GM21447 (cell line): ENCODE measurements around the gene TMEM178B.

Experiments used
- ATAC-seq: cut with Tn5 transposase; IDR thresholded peaks from one replicate; pipeline ENCODE4 v1.9.1; 2021; ENCODE audit not compliant: unreplicated experiment

The TMEM178B gene

DNA sequence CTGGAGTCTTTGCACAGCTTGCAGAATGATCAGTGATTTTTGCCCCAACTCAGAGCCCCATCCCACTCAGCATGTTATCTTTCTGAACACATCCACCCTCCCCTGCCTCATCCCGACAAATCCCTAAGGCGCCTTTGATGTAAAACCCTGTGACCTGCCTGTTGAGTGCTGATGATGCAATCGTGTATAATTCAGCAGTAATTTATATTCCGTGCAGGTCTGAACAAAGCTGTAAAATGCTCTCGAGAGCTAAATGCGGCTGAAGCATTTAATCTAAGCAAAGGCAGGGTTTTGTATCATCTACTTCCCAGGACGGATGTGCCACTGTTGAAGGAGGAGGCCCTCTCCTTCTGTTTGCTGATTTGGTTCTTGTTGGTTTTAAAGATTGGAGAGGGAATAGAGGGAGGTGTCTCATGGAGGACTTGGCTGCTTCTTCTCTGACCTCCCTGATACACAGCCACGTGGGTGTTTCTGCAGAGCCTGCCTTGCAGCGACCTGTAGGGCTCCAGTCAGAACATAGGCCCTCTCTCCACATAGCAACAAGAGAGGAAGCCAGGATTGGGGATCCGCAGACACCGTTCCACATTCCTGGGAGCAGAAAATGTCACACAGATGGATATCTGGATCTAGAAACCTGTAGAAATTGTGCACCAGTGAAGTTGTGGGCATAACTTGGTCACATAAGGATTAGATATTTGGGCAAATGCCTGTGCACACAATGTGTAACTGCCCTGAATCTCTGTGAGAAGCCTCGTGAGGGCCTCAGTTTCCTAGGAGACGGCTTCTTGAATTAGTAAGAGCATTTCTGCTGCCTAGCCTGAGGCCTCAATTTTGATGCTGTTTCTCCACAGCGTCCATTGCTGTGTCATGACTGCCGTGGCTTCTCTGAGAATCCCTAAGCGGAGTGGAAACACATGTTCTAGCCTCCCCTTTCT lies 387.2 kb downstream of the TMEM178B start:
- ATAC-seq = no peak

DNA sequence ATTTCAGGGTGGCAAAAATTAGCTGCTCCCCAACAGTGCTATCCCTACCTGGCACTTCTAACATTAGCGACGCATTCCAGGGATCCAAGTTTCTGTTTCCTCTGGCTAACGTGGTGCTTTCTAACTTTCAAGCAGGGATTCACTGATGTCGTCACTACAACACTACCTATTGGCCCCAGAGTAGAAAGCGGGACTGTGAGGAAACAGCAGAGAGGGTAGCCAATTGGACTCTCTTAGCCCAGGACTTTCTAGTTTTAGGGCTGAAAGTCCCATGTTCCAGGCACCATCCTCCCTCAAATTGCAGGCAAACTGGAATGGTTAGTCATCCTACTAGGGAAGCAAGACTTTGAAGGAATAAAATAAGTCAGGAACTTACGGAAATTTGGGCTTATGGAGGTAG lies 388.1 kb downstream of the TMEM178B start:
- ATAC-seq = no peak

DNA sequence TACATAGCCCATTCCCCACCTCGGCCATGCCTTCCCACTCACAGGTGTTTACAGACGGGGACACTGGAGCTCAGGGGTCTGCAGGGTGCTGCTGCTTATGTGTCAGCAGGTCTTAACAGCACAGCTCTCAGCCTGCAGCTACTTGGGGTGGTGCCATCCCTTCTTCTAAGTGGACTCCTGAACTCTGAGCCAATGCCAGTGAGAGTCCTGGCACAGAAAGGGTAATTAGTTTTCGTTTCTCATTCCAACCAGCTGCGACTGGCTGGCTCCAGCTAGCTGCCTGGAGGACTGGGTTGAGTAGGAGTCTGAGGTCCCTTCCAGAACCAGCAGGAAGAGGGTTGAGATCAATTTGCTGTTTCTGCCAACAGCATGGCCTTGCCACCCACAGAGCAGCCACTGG lies 389.1 kb downstream of the TMEM178B start:
- ATAC-seq = no peak

DNA sequence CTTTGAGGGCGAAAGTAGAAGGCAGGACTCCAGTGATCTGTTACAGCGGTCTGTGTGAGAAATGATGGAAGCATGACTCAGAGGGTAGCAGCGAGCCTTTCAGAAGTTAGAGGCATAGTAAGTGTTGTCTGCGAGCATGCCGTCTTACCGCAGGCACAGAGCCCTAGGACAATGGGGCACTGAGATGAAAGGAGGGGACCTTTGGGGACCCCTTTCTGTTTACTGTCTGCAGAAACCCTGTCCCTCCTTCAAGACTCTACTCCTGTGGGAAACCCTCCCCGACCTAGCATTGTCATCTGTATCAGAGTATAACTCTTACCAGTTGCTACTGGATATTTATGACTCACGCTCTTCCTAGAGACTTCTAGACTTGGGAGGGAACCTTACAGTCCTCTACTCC lies 390.1 kb downstream of the TMEM178B start:
- ATAC-seq = no peak

DNA sequence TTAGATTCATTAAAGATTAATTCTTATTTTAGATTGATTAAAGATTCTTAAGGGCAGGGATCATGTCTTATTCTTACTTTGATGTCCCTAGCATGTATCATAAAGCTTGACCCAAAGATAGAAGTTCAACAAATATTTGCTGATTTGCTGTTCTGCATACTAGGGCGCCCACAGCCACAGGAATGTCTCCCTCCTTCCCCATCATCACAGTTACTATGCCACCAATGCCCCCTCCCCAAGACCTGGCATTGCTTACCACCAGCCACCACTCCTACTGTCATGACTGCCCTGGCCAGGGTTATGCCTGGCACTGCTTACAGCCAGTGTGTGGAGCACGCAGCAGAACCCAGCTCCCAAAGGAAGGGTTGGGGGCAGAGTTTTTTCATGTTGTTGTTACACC lies 390.7 kb downstream of the TMEM178B start:
- ATAC-seq = no peak

DNA sequence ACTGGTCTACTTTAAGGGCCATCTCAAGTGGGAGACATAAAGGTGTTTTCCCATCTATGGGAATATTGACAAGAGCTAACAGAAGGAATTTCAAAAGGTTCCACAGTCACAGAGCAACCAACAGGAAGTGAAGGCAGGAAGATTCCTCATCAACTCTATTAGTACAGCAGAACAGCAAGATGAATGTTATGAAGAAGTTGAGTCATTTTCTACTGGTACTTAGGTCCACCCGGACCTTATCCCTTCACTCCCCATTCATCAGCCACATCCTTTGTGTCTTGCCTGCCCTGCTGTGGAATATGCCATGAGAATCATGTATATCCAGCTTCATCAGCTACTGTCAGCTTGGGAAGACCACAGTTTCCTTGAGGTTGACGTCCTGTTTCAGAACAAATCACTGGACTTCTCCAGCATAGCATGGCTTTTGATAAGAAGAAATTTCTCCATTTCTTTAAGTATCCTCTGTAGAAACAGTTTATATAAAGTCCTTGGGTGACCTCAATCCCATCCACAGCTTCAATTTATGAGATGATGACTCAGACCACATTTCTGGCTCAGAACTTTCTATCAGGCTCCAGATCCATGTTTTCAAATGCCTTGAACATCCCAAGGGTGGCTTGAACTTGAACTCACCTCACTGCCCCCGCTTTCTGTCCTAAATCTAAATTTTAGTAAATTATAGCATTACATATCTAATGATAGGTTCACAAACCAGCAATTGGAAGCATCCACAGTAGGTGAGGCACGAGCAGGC lies 392.5 kb downstream of the TMEM178B start:
- ATAC-seq = no peak

DNA sequence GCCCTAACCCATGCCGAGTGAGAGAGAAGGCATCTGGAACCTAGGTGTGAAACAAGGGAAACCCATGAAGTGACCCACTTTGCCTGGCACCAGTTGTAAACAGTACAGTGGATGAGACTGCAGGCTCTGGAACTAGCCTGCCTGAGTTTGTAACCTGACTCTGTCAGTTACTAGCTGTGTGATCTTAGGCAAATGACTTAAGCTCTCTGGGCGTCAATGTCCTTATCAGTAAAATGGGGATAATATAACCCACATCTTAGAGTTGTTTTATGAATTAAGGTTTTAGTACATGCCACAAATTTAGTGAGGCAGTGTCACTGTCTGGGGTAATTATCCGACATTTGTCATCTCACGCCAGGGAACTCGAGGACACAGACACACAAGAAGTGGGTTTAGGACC lies 394.5 kb downstream of the TMEM178B start:
- no peak for ATAC-seq

DNA sequence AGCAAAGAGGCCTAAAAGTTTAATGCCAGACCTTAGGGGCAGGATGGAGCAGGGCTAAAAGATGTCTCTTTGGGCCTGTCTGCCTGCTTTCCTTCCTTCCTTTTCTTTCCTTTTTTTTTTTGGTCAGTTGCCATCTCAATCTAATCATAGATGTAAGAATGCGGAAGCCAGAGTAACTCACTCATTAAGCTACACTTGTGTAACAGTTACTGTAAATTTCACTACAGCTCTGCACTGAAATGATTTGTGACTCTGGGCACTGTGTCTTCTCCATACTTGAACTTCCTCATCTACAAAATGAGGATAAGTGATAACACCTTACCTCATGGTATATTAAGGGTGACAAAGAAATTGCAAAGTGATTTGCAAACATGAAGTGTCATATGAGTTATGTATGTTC lies 401.8 kb downstream of the TMEM178B start:
- no peak for ATAC-seq

DNA sequence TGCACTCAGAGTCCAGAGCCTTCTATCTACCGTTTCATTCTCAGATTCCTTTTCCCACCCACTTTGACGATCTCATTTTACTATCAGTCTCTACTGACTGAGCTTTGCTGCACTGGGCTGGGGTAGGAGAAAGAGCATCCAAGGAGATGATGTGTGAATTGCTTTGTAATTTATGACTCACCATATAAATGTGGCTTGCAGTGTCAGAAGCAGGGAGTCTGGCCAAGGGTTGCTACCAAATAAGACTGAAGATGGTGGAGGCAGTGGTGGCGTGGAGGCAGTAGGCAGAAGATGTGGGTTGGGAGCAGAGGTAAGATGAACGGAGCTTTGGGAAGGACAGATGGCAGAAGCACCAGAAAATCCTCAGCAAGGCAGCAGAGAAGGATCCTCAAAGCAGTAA lies 404.0 kb downstream of the TMEM178B start:
- ATAC-seq = no peak

DNA sequence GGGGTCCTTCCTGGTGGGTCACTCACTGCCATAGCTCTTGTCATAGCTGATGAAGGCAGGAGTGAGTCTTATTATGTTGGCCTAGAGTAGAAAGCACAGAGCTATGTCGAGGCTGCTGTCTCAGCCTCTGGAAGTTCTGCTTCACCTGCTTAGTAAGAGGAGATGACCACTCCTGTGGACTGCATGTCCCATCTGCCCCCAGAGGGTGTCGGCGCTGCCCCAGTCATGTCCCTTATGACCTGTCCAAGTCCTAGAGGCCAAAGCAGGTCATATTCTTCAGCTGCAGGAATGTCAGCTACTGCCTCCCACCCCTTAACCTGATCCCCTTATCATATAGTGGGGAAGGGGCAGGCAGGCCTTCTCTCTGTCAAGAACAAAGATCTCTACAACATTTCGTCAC lies 405.0 kb downstream of the TMEM178B start:
- no peak for ATAC-seq

DNA sequence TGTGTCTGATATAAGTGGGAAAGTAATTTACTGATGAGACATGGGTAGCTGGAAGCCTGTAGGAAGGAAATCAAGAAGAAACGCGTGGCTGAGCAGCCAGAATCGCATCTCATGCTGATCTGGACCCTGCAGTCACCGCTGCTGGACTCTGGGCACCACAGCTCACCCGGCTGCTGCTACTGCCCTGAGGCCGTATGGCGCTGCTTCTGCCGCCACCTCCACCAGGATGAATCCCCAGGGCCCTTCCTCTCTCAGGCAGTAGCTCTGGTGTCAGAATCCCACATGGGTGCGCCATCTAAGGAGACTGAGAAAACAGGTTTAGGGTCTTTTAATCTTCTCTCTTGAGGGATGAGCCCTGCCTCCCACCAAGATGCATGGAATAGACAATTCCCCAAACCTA lies 407.1 kb downstream of the TMEM178B start:
- no peak for ATAC-seq

DNA sequence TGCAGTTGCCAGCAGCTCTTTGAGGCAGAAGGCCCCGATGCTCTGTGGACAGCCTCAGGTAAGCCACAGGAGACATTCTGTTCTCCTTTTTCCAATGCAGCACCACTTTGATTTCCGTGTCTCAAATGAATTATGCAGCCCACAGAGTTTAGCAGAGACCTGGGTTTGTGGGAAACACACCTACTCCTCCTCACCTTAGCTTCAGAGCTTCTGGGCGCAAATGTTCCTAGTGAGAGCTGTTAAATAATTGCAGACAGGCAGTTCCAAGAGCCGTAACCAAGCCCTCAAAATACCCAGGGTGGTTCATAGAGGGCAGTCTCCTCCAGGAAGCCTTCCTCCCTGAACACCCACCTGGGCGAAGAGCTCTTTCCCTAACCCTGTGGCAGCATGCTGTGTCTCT lies 408.1 kb downstream of the TMEM178B start:
- no peak for ATAC-seq

DNA sequence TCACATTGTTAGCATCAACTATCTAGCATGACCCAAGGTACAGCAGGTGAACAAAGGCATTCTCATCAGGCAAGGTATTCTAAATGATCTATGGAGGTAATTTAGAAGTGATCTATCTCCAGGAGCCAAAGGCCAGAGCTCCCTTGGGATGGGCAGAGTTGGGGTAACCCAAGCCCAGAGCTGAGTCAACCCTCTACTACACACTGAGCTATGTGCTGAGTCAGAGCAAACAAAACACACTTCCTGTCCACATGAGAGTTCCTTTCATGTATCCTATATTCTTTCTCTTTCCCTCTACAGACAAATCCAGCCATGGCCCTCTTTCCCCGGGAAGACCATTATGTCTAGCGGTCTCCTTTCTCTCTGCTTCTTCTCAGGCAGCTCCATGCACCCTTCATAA lies 409.2 kb downstream of the TMEM178B start:
- peak; percentile 57 for ATAC-seq

DNA sequence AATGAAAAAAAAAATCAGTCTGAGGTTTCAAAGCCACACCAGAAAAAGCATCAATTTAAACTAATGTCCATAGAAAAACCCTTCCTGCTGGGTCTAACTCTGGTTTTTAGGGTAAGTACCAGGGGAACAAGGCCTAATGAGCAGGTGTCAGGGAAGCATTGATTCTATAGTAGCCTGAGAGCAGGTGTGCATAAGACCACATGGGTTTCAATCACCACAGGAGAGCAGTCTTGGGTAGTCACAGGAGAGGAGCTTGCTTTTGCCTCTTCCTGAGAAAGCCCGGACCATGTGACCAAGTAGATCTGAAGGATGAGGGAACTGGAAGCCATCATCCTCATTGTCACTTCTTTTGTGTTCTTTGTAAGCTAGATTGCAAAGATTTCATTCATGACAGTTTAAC lies 411.0 kb downstream of the TMEM178B start:
- ATAC-seq = no peak

DNA sequence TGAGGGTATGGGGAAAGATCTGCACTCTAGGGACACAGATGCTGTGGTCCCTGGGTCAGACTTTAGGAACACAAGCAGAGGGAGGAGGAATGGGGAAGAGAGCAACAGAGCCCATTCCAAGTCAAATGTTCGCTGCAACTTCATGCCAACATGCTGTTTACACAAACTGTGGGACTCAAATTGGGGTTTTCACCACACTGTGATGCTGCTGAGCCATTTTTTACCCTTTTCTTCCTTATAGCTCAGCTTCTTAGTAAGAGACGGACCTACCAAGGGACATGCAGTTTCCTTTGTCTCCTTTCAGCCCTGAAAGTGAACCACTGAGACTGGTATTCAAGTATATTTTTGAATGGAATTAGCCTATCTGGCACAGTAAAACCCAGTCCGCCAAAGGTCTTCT lies 413.1 kb downstream of the TMEM178B start:
- no peak for ATAC-seq

DNA sequence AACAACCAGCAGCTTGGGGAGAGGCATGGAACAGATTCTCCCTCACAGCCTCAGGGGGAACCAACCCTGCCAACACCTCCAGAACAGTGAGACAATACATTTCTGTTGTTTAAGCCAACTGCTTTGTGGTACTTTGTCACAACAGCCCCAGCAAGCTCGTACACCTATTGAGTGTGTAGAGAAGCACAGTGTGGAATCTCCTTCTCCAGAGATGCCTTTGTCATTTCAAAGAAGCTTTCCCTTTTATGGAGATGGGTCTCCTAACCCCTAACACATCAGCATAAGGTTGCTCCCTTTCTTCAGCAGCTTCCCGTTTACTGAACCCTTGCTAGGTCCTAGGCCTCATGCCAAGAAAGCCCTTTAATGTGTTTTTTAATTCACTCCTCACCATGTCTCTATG lies 416.6 kb downstream of the TMEM178B start:
- no peak for ATAC-seq

DNA sequence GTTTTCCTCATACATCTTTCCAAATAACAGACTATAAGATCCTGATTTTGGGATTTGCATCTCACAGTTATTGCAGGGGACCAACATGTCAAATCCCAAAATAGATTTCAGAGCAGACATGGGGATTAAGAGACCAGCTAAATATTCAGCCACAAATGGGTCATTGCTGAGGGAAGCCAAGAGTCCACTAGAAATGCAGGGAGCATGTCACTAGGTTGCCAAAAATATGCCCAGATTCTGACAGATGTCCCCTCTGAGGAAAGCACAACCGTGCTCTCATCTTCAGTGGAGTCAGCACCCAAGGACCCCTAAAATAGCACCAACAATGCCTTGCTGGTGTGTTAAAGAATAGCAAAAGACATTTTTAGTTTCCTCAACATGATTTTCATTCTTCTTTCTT lies 421.2 kb downstream of the TMEM178B start:
- no peak for ATAC-seq

DNA sequence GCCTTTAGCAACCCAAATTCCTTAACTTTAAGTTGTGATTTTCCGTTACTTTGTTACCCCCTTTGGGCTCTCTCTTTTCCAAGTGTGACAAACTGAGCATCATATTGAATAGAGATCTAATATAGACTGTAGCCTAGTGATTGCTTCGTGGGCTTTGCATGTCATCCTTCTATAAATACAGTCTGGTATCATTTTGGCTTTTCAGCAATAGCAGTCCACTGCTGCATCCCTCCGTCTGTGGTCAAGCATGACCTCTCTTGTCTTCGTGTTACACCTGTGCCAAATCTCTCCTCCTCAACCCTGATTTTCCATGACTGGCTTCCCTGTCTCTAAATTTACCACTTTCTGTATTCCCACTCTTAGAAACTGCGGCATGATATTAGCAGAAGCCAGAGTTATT lies 423.5 kb downstream of the TMEM178B start:
- ATAC-seq = no peak

DNA sequence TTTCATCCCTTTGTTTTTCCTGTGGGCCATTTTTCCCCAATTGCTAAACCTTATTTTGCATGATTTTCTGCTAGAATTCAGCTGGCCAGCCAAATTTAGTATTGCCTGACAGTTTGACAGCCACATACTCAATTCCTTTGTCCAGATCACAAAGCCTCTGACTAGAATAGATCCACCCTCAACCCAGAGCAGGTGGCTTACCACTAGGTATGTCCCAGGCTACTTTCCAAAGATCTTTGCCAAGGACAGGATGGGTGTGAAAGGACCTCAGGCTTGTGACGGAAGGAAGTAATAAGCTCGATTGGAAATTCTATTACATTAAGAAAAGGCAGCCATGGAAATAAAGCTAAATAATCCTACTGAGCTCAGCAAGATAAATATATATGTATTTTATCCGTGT lies 426.7 kb downstream of the TMEM178B start:
- ATAC-seq = no peak

DNA sequence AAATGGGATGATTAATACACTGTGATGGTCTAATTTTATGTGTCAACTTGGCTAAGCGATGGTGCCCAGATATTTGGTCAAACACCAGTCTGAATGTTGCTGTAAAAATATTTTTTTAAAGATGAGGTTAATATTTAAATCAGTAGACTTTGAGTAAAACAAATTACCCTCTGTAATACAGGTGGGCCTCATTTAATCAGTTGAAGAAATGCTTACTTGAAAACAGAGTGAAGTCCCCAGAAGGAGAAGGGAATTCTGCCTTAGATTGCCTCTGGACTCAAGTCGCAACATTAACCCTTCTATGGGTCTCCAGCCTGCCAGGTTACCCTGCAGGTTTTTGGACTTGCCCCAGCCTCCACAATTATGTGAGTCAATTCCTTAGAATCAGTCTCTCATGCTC lies 427.6 kb downstream of the TMEM178B start:
- ATAC-seq = no peak

DNA sequence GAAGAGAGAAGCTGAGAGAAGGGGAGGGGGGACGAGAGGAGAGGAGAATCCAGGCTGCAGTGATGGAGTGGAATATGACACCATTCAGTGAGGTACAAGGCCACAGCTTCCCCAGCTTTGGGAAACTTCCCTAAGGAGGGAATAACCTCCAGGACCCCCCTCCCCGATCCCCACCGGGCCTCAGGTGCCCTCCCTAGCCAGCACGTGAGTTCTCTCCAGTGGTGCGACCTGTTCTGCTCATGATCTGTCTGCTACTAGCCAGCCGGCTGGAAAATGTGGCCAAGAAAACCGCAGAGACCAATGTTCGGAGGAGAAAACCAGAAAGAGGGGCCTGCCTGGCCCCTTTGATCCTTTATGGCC lies 437.4 kb downstream of the TMEM178B start:
- no peak for ATAC-seq

DNA sequence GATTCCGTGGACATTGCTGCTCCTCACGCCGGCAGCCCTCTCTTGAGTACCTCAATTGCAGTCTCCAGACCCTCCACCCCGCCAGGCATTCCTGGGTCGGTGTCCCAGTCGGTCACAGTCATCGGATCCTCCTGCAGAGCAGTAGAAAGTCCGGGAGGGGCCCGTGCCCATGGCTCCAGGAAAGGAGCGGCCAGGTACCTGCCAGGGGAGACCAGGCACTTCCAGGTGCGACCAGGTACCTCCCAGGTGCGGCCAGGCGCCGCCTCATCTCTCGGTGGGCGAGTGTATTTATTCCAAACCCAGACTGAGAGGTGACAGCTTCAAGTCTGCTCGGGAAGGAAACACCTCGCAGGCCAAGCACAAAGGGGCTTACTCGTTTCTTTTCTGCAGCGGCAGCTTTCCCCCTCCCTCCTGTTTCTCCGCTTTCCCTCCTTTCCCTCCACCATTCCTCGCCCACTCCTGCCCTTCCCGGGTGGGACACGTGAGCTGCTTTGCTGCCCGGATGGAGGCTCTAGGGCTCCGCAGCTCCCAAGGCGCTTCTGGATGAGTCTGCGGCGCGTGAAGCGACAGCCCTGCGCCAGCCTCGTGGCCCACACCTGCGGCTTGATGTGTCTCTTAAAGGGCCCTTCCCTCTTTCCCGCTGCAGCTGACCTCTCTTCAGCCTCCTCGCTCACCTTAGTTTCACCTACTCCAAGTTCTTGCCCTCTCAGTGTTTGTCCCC lies 438.0 kb downstream of the TMEM178B start:
- ATAC-seq = no peak
